ENCODE data around the gene BFSP1.

The BFSP1 gene

DNA sequence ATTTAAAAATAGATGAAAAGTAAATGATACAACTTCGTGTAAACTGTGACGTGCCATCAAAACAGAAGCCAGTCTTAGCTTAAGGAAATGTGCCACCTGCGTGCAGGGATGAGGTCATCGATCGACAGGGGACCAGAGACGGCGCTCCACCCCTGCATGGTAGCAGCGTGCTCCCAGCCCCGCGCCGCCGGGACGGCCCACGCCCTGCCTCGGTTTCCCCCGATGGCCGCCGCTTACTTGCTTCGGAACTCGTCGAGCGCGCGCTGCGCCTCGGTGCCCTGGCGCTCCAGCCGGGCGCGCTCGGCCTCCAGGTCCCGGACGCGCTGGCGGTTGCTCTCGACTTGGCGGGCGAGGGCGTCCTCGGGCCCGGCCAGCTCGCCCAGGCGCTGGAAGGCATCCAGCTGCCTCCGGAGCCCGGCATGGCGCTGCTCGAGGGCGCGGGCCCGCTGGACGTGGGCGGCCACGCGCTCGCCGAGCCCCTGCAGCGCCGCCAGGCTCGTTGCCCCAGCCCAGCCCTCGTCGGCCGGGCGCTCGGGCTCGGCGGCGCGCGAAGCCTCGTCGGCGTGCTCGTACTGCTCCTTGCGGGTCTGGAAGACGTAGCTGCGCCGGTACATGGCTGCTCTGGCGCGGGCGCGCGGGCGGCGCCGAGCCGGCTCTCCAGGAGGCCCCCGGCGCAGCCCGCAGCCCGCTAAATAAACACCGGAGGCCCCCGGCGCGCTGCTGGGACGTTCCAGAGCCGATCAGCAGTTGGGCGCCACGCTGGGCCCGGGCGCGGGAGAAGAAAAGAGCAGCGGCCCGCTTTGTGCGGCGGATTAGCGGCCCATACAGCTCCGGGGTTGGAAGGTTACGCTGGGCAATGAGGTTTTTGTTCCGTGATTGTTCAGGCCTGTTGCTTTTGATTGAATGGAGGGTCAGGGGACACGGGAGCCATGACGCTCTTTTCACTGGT is at the start of gene BFSP1:
Gene BFSP1 (minus strand): TSS at position 664 of the 949 bp plus-strand sequence. CDS start 50 bp downstream, at position 614.
- peak; percentile 64 for DNase-seq

DNA sequence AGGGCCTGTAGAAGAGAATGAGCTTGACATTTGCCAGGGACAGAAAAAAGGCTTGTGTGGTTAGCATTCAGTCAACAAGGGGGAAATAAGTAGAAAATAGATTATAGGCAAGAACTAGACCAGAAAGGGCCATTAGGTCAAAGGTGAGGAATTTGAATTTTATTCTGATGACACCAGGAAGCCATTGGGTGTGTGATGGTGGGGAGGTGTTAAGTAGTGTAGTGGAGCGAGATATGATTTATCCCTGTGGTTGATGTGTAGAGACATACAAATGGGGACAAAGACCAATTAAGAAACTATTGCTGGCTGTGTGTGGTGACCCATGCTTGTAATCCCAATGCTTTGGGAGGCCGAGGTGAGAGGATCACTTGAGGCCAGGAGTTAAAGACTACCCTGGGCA is 49.7 kb upstream of the BFSP1 start:
- no peak for DNase-seq

DNA sequence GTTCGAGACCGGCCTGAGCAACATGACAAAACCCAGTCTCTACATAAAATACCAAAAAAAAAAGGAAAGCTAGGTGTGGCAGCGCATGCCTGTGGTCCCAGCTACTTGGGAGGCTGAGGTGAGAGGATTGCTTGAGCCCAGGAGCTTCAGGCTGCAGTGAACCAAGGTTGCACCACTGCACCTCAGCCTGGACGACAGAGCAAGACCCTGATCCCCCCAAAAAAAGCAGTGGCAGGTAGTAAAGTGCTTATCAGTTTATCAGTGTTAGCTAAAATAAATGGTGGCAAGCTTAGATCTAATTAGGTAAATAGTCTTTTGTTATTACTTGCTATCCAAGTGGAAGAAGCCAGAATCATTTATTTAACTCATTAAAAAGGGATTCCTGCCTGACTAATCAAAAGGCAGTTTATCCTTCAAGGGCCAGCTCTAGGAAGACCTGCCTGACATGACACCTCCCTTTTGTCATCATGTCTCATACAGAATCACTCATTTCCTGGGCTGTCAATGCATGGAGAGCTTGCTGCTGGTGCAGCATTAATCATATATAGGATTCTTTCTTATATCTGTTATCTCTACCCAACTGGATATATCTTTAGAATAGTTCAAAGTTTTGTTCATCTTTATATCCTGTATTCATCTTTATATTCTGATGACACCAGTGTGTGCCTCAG is 48.3 kb upstream of the BFSP1 start:
- DNase-seq = no peak

DNA sequence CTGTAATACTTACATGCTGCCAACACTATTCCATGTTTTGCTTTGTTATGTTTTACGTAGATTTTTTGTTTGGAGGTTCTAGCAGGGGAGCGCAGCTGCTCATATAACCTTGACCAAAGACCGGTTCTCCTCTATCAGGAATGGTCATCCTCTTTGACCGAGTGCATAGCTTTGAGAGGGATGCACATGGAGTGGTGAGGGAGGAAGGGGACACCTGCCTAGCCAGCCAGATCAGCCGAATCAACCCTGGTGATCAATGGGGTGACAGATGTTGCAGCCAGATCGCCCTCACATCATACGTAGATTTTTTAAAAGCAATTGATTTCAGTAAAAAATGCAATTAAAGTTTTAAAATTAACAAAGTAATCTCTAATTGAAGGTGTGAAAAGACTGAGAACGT is 45.0 kb upstream of the BFSP1 start:
- DNase-seq = no peak

DNA sequence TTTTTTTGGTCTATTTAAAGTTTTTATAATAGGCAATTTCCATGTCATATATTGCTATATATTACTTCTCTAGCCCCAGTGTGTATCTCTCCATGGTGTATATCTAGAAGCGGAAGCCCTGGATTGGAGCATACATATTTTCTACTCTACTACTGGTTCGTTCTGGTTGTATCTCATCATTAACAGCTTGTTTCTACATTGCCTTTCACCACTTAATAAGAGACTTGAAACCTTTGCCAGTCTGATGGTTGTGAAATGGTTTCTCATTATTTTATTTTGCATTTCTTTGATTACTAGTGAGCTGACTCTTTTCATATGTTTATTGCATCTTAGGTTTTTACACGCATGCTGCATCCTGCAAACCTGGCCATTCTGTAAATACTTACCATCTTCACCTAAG is 42.3 kb upstream of the BFSP1 start:
- no peak for DNase-seq

DNA sequence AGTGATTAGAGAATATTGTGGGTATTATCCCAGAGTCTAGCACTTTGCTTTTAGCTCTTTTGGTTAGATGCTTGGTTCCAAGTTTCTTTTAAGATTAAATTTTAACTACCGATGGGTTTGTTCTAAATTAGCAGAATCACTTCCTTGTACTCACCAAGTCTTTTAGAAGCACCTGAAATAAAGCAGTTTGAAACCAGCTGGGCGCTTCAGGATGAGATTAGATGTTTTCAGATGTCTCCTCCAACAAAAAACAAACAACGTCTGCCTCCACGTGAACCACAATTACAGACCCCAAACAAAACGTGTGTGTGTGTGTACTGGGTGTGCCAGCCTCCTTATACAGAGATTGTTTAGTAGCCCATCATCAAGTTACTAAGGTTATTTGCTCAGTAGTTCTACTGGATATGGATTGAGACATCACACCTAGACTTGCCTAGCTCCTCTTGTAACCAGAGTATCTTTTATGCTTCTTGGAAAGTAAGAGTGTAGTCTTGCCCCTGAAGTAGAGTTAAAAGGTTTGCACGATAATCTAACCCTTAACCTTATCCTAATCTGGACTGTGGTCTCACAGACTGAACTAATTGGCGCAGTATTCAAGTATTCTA is 41.0 kb upstream of the BFSP1 start:
- DNase-seq = peak; percentile 26

DNA sequence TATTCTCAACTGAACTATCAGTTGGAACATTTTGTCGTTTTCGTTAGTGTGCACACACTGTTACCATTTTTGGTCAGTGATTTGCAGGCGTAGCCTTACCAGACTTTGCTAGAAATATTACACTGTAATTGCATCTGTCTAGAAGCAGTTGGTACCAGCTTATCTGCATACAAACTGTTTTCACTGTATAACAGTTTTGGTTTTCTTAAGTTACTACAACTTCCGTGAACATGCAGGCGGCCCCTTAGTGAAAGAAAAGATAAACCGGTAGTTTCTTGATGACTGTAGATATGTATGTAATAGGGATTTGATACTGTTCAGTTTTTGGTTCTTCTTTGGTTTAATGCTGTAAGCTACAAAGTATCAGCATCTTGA is 40.0 kb upstream of the BFSP1 start:
- no peak for DNase-seq

DNA sequence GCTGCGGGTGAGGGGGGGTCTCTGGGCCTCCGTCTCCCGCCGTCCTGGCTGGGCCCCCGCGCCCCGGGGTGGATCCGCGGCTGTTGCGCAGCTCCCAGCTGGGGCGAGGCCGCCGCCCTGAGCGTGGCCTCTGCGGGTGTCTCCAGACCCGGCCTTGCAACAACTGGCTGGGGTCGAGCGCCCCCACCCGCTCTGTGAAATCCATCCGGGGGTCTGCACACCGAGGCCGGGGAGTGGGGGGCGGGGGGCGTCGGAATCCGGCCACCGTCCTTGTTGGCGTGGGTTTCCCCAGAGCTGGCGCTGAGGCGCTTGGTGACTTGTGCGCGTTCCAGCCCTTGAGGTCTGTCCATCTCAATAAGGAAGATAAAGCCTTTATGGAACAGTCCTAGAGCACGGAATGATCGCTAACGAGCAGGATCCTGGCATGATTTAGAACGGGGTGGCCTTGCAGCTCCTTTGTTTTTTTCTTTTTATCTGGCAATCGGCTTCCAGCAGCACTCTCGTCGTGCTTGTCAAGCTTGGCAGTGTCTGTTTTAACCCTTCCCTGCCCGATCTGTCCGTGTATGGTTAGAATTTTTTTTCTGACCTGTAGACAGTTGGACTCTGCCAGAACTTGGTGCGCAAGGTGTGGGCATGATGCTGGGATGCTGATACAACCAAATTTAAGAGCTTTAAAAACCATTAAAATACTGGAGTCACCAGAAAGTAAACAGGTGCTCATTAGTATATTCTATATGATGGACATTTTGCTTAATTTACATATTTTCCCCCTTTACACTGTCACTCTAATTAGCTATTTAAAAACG is 39.4 kb upstream of the BFSP1 start:
- peak; percentile 56 for DNase-seq

DNA sequence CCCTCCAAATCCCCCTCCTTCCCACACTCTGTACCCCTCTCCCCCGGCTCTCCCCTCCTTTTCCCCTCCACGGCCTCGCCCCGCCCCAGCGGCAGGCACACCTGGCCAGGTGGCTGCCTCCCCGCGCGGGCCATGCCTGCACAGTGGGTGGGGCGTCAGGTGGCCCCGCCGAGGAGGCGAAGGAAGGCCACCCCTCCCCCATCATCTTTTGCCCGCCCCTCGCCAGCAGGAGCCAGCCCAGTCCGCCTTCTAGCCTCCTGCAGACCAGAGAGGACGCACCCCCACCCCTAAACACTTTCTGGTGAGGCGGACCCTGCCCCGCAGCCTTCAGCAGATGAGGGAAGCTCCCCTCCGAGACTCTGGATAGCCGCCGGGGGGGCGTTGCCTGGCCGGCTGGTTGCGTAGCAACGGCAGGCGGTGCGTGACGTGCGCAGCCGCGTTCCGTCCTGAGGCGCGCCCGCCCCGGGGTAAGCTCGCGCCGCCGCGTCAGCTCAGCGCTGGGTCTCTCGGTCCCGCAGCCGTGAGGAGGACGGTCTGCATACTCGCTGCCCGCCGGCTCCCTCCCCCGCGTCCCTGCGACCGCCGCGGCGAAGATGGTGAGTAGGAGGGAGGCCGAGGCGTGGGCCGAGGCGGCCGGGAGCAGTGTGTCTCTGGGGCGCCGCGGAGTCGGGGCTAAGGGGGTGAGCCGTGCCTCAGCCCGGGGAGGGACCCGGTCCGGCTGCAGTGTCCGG is 38.6 kb upstream of the BFSP1 start, which contains the start of gene DSTN:
Gene DSTN (plus strand): TSS at position 460 of the 731 bp plus-strand sequence. CDS start 134 bp downstream, at position 594.
- DNase-seq = peak; percentile 88

DNA sequence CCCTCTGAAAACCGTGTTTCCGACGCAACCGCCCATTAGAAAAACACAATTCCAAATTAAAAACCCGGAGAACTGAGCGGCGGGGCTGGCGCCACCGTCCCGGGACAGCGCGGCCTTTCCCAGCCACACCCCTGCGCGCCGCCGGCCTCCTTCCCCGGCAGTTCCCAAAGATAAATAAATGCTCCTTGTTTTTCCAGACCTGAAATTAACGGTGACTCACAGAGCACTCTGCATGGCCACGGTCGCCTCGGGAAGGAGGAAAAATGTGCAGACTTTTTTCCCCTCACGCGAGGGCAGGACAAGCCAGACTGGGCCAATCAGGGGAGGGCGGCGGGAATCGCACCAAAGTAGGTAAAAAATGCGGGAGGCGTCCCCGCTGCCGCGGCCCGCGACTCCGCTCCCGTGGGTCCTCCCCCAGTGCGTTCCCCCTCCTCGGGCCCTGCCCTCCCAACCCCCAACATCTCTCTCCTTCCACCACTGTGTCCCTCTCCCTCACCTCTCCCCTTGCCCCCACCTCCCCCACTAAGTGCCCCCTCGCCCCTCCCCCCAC is 37.9 kb upstream of the BFSP1 start:
- peak; percentile 68 for DNase-seq

DNA sequence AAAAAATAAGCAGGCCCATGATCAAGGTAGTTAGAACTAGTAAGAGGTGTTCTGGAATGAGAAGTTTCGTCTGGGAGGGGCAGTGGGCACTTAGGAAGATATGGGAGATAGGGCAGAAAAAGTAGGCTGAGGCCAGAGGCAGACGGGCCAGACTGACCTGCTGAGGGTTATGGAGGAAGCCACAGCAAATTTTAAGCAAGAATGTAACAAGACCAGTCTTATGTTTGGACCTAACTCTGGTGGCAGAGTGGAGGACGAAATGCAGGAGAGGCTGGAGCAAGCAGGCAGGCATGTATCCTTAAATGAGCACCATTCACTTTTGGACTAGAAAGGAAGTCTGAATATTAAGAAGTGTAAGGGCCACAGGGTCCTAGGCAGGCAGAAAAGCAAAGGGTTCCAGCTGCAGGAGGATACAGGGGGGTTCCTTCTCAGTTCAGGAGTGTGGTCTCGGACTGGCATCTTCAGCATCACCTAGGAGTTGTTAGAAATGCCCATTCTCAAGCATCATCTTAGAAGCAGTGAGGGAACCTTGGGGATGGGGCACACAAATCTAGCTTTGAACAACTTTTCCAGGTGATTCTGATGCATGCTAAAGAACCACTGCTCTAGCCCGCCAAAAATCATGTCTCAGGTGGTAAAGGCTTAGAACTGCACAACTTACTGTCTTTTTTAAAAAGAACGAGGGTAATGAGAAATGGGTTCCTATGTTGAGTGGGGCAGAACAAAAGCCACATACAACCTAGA is 37.0 kb upstream of the BFSP1 start:
- DNase-seq = peak; percentile 8

DNA sequence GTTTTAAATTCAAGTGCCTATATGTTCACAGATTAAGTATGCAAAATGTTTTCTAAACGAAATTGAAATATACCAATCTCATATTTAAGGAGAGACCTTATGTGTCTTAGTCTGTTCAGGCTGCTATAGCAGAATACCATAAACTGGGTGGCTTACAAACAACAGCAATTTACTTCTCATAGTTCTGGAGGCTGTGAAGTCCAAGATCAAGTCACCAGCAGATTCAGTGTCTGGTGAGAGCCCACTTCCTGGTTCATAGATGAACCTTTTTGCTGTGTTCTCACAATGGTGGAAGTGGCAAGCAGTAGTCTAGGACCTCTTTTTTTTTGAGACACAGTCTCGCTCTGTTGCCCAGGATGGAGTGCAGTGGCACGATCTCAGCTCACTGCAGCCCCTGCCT is 35.2 kb upstream of the BFSP1 start:
- no peak for DNase-seq

DNA sequence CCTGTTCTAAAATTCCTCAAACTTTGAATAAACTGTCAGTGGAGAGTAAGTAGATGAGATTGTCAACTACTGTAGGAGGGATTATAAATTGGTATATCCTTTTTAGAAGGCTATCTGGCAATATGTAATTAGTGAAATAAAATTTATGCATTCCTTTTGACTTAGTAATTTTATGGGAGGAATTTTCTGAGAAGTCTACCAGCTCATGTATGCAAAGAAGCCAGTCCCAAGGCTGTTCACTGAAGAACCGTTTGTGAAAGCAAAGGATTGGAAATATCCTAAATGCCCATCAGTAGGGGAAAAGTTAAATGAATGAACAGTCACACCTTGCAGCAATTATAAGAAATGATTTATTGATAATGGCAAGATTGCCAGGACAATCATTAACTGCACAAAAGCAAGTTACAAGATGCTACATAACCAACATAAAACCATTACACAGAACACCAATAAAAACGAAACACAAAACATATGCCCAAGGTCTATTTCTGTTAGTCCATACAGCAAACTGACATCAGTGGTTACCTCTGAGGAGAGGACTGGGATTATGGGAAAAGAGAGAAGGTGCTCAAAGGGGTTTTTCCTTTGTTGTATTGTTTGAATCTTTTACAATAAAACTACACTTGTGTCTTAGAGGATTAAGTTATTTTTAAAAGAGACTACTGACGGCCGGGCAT is 34.1 kb upstream of the BFSP1 start:
- DNase-seq = no peak

DNA sequence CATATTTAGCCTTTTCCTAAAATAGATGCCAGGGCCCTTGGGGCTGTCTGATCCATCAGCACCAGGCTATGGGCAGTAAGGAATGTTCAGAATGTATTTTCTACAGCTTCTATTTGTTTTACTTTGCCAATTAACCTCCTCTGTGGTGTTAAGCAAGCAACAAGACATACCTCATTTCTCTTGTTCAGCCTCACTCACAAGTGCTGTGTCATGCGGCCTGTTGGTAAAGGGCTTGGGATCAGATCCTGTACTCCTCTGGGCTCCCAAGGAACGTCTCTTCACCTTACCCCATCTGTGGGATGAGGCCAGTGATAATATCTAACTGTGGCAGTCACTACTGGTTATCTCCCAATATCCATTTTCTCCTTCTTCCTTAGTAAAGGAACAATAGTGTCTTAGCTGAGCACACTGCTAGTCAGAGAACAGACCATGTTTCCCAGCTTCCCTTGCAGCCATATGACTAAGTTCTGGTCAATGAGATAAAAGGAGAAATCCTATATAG is 31.7 kb upstream of the BFSP1 start:
- DNase-seq = no peak

DNA sequence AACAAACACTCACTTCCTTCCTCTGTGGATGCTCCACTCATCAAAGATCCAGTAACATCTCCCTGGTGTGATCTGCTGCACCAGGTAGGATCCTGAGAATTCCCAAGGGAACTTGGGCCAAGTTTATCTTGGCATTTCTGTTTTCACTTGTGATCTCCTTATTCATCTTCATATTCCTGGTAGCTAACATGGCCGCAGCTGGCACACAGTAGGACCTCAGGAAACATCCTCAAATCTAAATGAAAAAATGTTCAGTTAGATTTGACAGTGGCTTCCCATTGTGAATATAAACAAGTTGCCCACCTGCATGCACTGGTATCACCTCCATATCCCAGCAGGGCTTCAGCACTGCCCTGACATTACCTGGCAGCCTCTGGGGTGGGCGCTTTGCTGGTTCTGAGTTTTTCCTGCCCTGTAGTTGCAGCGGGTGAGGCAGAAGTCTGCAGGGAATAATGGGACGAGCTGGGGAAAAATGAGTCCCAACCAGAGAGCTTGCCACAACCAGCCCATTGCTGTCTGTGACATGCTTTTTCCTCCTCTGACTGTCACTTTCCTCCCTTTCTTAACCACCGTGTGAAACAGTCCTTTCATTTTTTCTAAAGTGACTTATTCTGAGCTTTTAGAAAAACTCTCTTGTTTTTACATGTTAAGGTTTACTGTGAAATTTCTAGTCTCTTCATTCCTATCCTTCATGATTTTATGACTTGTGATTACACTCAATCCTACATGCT is 29.3 kb upstream of the BFSP1 start:
- DNase-seq = no peak

DNA sequence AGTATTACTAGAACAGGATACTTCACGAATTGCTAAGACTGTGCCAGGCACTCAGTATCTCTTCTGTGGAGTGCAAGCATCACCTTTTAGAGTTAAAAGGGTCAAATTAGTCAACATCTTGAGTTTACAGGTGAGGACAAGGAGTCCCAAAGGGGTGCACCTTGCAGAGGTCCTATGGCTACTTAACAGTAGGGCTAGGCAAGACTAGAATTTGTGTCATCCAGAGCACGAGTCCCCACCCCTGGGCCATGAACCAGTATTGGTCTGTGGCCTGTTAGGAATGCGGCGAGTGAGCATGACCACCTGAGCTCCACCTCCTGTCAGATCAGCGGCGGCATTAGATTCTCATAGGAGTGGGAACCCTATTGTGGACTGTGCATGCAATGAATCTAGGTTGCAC is 28.2 kb upstream of the BFSP1 start:
- no peak for DNase-seq

DNA sequence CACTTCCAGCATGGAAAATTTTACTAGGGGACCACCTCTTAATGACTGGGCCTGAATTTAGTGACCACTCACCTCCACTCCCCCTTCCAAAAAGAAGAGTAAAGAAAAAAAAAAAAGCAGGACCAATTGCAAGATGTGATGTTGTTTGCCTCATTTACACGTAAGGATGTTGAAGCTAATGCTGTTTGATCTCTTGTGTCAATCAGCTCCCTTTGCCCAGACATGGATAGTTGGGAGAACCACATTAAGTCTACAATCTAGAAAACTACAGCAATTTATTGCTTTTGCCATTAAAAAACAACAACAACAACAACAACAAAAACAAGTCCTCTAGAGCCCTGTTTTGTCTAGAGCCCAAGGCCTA is 27.7 kb upstream of the BFSP1 start:
- no peak for DNase-seq

DNA sequence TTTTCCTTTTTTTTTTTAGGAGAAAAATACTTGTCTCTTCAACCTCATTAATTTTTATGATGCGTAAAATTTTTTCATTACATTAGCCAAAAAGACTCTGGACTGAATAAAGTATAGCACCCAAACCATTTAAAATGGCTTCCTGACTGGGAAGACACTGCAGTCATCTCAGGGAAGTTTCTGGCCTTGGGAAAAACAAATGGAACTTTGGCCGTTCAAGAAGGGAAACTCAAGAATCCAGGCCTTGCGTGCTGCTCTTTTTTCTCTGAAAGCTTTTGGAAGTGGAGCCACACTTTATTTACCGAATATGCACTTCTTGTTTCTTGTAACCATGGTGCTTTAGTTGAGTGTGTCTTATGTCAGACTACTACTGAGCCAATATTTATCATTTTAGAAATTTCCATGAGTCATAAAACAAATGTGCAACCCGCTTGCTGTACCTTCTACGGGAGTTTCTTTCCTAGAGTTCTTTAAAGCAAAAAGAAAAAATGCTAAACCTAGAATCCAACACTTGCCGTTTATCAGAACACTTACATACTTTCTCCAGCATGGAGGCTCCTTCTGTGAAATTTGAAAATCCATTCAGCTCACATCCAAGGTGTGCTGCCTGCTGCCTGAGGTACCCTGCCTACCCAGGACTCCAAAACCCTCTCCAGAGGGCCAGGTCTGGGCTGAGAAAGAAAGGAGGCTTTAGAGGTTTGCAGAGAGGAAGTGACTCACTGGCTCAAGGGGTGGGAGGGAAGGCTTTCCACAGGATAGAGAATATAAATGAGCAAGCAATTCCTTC is 27.2 kb upstream of the BFSP1 start:
- no peak for DNase-seq

DNA sequence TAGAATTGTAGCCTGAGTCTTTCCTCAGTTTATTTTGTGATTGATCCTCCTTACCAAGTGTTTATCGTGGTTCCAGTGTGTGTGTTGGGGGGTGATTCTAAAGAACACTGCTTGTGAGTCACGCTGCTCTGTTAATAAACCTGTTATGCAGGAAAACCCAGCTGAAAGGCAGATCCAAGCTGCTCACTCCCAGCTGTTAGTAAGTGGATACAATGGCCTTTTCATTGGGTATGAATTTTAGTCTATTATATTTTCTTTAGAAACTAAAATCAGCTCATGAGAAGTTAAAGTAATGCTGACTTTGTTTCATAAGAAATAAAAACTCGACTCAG is 26.5 kb upstream of the BFSP1 start:
- no peak for DNase-seq
